Adrenal gland (tissue), 12 donors: ENCODE data around the gene LAMA5. TPM values are rescaled to one million over a fixed set of nuclear protein-coding genes. Genes with fewer than 3 reads are reported as not detected.

ENCODE experiments used
- DNase-seq, 7 donors: peaks; one replicate each; pipeline ENCODE4 v3.0.0-alpha.2; 2019 to 2020
- H3K27ac ChIP-seq, 5 donors: fragments of 200-600 bp; sonication (generic) in 4 of 5; 1 replicate in 3 of 5; 2 replicates in 2 of 5; pipeline versions ENCODE4 v1.5.1 to v1.8.0; 2016 to 2020; ENCODE audit warnings: mild to moderate bottlenecking in 1 of 5
- H3K27me3 ChIP-seq: fragments of 200-600 bp; 2 replicates; pipeline ENCODE4 v1.8.0; 2021
- H3K36me3 ChIP-seq, 2 donors: fragments of 200-600 bp; replicated peaks in 1 of 2; 1 replicate in 1 of 2; 2 replicates in 1 of 2; pipeline versions ENCODE4 v1.5.1 to v1.8.0; 2018 to 2022
- H3K4me1 ChIP-seq, 2 donors: fragments of 200-600 bp; replicated peaks in 1 of 2; 1 replicate in 1 of 2; 2 replicates in 1 of 2; pipeline versions ENCODE4 v1.5.1 to v1.8.0; 2018 to 2021
- H3K4me3 ChIP-seq, 4 donors: fragments of 200-600 bp; sonication (generic) in 3 of 4; one replicate each; pipeline ENCODE4 v1.5.1; 2016 to 2018
- H3K9me3 ChIP-seq, 3 donors: fragments of 200-600 bp; sonication (generic) in 1 of 3; replicated peaks in 1 of 3; 1 replicate in 2 of 3; 2 replicates in 1 of 3; pipeline versions ENCODE4 v1.5.1 to v1.8.0; 2016 to 2021
- POLR2A ChIP-seq, 2 donors: fragments of 450-650 bp; IDR thresholded peaks; one replicate each; pipeline ENCODE4 v1.6.1; 2017; ENCODE audit warnings: antibody characterized with exemption in 2 of 2, mild to moderate bottlenecking in 2 of 2, moderate library complexity in 1 of 2
- WGBS, 4 donors: extraction: QIAGEN DNeasy Blood & Tissue Kit in 2 of 4; methylation state at CpG; one replicate each; pipeline versions ENCODE4 v1.1.5 to v1.1.7; 2013 to 2017; 5-methylcytosine and 5-hydroxymethylcytosine counted together
- intact Hi-C, 2 donors: fragments of 100-400 bp; cut with DNase I; formaldehyde crosslinking; loops; one replicate each; pipeline versions ENCODE4 v1.14.1 to v1.15.0; 2022 to 2023
- polyA plus RNA-seq, 3 donors: library from polyadenylated mRNA; stranded (reverse); fragments of 200-250 nt in 2 of 3; fragments of 350-450 nt in 1 of 3; fragmentation: Illumina TruSeq in 1 of 3; extraction: RNeasy Lipid Tissue Mini Kit (QIAGEN cat#74804) in 1 of 3; gene quantifications; one replicate each; pipeline ENCODE4 v1.2.3, GENCODE V29; 2013 to 2014
- total RNA-seq, 9 donors: library from RNA; depleted of rRNA in 4 of 9; stranded (reverse); fragments of >200 nt in 4 of 9; fragments of 120-200 nt in 1 of 9; fragmentation: NEBNext Ultra II Directional in 1 of 9; extraction: Animal tissue kit (Norgen Biotek cat#: 25700) in 1 of 9; gene quantifications; one replicate each; pipeline versions ENCODE4 v1.1.0 to v1.2.4, GENCODE V29; 2013 to 2023
- TF ChIP-seq, protein P1 (sequence below), 6 experiments: fragments of 450-650 bp in 4 of 6; fragments of 200-600 bp in 2 of 6; sonication (generic) in 1 of 6; IDR thresholded peaks; 1 replicate in 5 of 6; 2 replicates in 1 of 6; pipeline versions ENCODE4 v1.5.1 to v1.8.0; 2016 to 2021; ENCODE audit warnings: antibody characterized with exemption in 6 of 6, mild to moderate bottlenecking in 2 of 6, moderate library complexity in 1 of 6
- donor health status: healthy with polysubstance abuse.
- donor health status: Bipolar disorder and iron deficiency.
- donor health status: DM: yes; HTN: yes; CAD: no.
- donor health status: DM: no; HTN: no; CAD: no.
- donor health status: DM: no; HTN: no; CAD: no.
- donor health status: DM: yes; HTN: yes; CAD: no.

Gene LAMA5
- total and polyA plus RNA-seq, 12 donors, result 2.0 to 537 (median 100) TPM

DNA sequence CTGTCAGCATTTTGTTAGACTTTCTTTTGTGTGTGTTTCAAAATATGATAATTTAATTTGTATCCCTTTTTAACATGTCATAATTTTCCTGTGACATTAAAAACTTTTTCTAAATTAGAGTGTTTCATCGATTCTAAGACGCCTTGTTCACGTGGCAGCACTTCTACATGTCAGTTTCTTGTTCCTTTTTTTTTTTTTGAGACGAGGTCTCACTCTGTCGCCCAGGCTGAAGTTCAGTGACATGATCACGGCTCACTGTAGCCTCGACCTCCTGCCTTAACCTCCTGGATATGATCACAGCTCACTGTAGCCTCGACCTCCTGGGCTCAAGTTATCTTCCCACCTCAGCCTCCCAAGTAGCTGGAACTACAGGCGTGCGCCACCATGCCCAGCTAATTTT, 91.9 kb downstream of the LAMA5 start:
- H3K36me3 ChIP-seq, result peaks cover 0 to 34% of the 10 kb centered on the region in 2 donors
- 88 to 95% (median 90%) methylated on average over 10 of the region's 10 CpGs for WGBS, 4 donors

DNA sequence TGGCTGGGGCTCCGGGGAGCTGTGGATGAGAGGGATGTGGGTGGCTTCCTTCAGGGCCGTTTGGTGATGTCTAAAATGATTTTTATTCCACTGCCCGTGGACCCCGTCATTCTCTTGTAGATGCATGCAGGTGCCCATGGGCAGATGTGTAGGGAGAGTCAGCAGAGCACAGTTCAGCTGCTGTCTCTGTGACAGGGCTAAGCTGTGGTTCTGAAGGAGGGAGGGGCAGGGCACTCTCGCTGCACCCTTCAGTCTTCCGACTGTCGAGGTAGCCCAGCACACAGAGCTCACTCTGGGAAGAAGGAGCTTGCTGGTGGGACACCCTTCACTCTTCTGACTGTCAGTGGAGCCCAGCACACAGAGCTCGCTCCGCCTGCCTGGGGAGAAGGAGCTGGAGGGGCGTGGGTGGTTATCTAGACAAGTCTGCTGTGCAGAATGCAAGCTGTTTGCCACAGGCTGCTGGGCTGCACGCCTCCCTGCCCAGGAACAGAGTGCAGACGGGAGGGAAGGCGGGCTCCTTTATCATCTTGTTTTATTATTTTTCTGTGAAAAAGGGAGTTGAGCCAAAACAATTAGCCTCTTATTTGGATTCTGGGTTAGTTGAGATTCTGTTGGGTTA, 92.7 kb downstream of the LAMA5 start:
- peaks cover 0 to 26% of the 10 kb centered on the region in 2 donors for H3K36me3 ChIP-seq
- H3K4me3 ChIP-seq, result no peak overlapping the region
- intact Hi-C loops, result no loop called here
- no peaks in the 10 kb centered on the region for H3K27me3 ChIP-seq
- peaks cover 0 to 7% of the 10 kb centered on the region in 2 donors for H3K4me1 ChIP-seq
- H3K9me3 ChIP-seq, result no peaks in the 10 kb centered on the region
- no peak for DNase-seq
- TF ChIP-seq, protein P1, sequence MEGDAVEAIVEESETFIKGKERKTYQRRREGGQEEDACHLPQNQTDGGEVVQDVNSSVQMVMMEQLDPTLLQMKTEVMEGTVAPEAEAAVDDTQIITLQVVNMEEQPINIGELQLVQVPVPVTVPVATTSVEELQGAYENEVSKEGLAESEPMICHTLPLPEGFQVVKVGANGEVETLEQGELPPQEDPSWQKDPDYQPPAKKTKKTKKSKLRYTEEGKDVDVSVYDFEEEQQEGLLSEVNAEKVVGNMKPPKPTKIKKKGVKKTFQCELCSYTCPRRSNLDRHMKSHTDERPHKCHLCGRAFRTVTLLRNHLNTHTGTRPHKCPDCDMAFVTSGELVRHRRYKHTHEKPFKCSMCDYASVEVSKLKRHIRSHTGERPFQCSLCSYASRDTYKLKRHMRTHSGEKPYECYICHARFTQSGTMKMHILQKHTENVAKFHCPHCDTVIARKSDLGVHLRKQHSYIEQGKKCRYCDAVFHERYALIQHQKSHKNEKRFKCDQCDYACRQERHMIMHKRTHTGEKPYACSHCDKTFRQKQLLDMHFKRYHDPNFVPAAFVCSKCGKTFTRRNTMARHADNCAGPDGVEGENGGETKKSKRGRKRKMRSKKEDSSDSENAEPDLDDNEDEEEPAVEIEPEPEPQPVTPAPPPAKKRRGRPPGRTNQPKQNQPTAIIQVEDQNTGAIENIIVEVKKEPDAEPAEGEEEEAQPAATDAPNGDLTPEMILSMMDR (IDR thresholded peaks at IDR 0.05), result no peak
- TF ChIP-seq POLR2A (IDR thresholded peaks at IDR 0.05), result no peak
- H3K27ac ChIP-seq, result no peak overlapping the region
- 70 to 80% (median 77%) methylated on average over 9 to 13 of the region's 13 CpGs for WGBS, 4 donors

More for the DNA sequence above, 91.9 kb downstream of the LAMA5 start:
- no peaks in the 10 kb centered on the region for H3K9me3 ChIP-seq
- TF ChIP-seq, protein P1 (IDR thresholded peaks at IDR 0.05), result no peak
- no peak for TF ChIP-seq POLR2A (IDR thresholded peaks at IDR 0.05)
- intact Hi-C loops, result no loop called here
- no peak for DNase-seq
- H3K4me1 ChIP-seq, result no peaks in the 10 kb centered on the region
- no peak overlapping the region for H3K4me3 ChIP-seq
- H3K27me3 ChIP-seq, result no peaks in the 10 kb centered on the region
- no peak overlapping the region for H3K27ac ChIP-seq

DNA sequence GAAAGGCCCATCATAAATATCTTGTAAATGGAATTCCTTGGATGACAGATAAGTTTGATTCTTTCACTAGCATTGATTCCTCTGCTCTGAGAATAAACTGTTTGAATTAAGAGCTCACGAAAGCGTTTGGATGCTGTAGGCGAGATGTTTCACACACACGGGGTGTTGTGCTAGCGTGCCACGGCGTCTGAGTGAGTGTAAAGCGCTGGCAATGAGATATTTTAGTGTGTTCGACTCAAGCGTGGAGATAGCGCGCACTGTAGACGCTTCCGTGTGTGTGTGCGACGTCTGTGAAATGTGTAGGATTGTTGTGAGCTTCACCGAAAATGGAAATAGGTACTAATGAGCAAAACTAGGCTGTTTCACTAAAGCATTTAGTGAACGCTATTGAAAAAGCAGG, 93.7 kb downstream of the LAMA5 start:
- Histone ChIP-seq H3K27me3 (no peaks in the 10 kb centered on the region), H3K4me3 (no peak overlapping the region), H3K27ac (no peak overlapping the region), H3K4me1 (peaks cover 0 to 9% of the 10 kb centered on the region in 2 donors), H3K36me3 (peaks cover 0 to 29% of the 10 kb centered on the region in 2 donors), H3K9me3 (no peaks in the 10 kb centered on the region)
- TF ChIP-seq, protein P1 (IDR thresholded peaks at IDR 0.05), result no peak
- TF ChIP-seq POLR2A (IDR thresholded peaks at IDR 0.05), result no peak
- 95 to 96% (median 95%) methylated on average over 18 of the region's 18 CpGs for WGBS, 4 donors
- intact Hi-C loops, result no loop called here
- no peak for DNase-seq

DNA sequence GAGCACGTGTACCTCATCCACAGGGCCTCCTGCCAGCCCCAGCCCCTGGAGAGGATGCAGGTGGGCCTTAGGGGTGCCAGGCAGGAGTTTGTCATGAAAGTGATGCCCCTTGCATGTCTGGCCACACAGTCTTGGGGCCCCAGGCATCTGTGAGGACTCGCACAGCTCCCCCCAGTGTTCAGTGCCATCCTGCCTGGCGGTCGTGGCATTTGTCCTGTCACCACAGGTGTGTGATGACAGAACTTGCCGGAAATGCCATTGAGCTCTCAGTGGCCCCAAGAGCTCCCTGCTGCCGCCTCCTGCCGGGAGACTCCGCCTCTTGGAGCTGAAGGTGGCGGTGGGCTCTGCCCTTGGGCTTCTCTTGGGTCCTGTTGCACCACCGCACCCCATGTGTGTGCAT, 94.9 kb downstream of the LAMA5 start:
- H3K9me3 ChIP-seq, result no peaks in the 10 kb centered on the region
- DNase-seq, result no peak
- intact Hi-C loops, result no loop called here
- peaks cover 0 to 31% of the 10 kb centered on the region in 2 donors for H3K36me3 ChIP-seq
- no peak overlapping the region for H3K27ac ChIP-seq
- no peak for TF ChIP-seq POLR2A (IDR thresholded peaks at IDR 0.05)
- TF ChIP-seq, protein P1 (IDR thresholded peaks at IDR 0.05), result no peak
- H3K4me3 ChIP-seq, result no peak overlapping the region
- WGBS, 4 donors, result 93 to 95% (median 93%) methylated on average over 8 to 10 of the region's 10 CpGs; no CpG with 5 or more reads in 1 of the 4 donors
- H3K4me1 ChIP-seq, result peaks cover 0 to 11% of the 10 kb centered on the region in 2 donors
- H3K27me3 ChIP-seq, result no peaks in the 10 kb centered on the region
